ENCODE results near the gene ZNF670.

Gene ZNF670

DNA sequence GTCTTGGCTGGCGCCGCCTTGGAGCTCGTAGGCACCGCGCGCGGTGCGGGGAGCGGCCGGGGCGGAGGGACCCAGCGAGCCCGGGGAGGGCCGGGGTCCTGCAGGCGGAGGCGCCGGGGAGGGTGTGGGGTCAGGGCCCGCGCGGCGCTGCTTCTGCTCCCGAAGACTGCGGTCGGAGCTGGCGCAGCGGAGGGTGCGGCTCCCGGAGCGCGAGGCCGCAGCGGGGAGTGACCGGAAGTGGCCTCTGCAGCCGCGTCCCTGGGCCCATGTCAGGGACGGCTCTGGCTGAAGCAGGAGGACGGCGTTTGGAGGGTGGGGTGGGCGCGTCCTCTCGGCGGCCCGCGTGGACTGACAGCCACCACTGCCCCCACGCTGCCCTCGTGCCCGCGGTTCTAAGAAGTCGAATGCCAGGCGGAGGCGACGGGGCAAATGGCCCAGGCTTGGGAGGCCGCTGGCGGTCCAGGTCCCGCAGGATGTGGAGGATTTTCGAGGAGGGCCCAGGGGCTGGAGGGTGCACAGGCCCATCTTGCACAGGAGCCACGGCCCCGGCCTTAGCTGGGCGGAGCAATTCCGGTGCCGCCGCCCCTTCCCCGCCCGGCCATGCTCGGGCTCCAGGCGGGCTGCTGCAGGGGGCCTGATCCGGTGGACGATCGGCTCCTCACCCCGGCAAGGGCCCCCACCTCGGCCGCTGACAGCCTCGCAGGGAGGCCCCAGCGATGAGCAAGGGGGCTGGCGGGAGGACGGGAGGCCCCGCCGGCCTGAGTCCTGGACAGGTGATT lies 33.3 kb upstream of the ZNF670 start:
- no peak for DNase-seq (ENCODE audit: low read depth)
- TF ChIP-seq, protein P1, sequence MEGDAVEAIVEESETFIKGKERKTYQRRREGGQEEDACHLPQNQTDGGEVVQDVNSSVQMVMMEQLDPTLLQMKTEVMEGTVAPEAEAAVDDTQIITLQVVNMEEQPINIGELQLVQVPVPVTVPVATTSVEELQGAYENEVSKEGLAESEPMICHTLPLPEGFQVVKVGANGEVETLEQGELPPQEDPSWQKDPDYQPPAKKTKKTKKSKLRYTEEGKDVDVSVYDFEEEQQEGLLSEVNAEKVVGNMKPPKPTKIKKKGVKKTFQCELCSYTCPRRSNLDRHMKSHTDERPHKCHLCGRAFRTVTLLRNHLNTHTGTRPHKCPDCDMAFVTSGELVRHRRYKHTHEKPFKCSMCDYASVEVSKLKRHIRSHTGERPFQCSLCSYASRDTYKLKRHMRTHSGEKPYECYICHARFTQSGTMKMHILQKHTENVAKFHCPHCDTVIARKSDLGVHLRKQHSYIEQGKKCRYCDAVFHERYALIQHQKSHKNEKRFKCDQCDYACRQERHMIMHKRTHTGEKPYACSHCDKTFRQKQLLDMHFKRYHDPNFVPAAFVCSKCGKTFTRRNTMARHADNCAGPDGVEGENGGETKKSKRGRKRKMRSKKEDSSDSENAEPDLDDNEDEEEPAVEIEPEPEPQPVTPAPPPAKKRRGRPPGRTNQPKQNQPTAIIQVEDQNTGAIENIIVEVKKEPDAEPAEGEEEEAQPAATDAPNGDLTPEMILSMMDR (IDR thresholded peaks at IDR 0.05; ENCODE audit: low read depth, low read length, missing control alignments), result no peak
- in situ Hi-C loops (cut with HindIII; ENCODE audit: low sequenced_read_pairs), result no loop called here
- H3K4me3 ChIP-seq (ENCODE audit: low read depth, low read length), result peak overlapping the region; percentile 50

DNA sequence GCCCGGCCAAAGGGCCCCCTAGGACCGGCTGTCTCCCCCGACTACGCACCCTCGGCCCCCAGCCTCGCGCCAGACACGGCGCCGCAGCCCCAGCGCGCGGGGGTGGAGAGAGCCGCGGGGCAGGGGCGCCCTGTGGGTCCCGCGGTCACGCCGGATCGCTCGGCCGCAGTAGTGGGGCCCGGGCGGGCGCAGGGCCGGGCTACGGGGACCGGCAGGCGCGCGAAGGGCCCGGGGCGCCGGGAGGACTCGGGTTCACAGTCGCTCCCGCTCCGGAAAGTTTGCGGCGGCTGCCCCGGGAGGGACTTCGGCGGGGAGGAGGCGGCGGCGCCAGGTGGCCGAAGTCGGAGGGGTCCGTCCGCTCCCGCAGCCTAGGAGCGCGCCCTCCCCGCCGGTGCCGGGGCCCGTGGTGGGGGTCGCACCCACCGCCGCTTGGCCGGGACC lies 32.7 kb upstream of the ZNF670 start:
- in situ Hi-C loops (cut with HindIII; ENCODE audit: low sequenced_read_pairs), result no loop called here
- no peak for DNase-seq (ENCODE audit: low read depth)
- H3K4me3 ChIP-seq (ENCODE audit: low read depth, low read length), result peak overlapping the region; percentile 50
- TF ChIP-seq, protein P1 (IDR thresholded peaks at IDR 0.05; ENCODE audit: low read depth, low read length, missing control alignments), result no peak

DNA sequence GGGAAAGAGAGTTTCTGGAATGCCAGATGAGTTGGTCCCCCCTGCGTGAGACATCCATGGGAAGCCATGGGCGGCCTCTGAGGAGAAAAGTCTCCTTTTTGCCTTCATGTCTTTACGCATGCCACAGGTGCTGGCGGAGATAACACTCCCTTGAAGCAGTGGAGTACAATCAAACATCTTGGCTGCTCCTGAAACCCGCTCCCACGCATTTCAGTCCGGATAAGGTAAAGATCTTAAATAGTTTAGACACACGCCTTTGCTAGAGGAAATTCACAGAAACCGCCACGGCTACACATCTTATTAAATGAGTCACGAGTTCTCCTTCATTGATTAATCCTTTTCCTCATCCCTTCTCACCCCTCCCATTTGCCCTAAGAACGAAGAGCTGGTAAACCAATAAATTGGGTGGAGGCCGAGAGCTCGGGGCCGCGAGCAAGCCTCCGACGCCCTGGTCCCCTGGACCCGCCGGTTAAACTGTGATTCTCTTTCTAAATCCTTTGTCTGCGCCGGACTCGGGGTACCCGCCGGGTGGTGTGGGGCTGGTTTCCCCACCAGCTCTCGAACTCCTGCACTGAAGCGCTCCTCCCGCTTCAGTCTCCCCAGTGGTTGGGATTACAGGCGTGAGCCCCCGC lies 32.1 kb upstream of the ZNF670 start:
- H3K4me3 ChIP-seq (ENCODE audit: low read depth, low read length), result peak overlapping the region; percentile 50
- no peak for DNase-seq (ENCODE audit: low read depth)
- in situ Hi-C loops (cut with HindIII; ENCODE audit: low sequenced_read_pairs), result no loop called here
- TF ChIP-seq, protein P1 (IDR thresholded peaks at IDR 0.05; ENCODE audit: low read depth, low read length, missing control alignments), result no peak

DNA sequence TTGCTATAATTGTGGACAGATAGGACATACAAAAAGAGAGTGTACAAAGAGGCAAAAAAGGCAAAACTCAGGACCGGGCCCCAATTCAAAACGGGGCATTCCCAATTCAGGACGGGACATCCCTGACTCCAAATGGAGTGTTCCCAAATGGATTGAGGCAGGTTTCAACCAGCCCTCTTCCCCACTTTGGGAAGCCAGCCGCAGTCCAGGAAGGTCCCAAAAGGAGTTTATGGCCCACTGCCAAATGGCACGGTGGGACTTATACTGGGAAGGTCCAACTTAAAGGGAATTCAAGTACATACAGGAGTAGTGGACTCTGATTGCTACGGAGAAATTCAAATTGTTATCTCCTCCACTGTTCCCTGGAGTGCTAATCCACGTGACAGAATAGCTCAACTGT lies 29.1 kb upstream of the ZNF670 start:
- no peak for DNase-seq (ENCODE audit: low read depth)
- TF ChIP-seq, protein P1 (IDR thresholded peaks at IDR 0.05; ENCODE audit: low read depth, low read length, missing control alignments), result no peak
- in situ Hi-C loops (cut with HindIII; ENCODE audit: low sequenced_read_pairs), result no loop called here
- no peak overlapping the region for H3K4me3 ChIP-seq (ENCODE audit: low read depth, low read length)

DNA sequence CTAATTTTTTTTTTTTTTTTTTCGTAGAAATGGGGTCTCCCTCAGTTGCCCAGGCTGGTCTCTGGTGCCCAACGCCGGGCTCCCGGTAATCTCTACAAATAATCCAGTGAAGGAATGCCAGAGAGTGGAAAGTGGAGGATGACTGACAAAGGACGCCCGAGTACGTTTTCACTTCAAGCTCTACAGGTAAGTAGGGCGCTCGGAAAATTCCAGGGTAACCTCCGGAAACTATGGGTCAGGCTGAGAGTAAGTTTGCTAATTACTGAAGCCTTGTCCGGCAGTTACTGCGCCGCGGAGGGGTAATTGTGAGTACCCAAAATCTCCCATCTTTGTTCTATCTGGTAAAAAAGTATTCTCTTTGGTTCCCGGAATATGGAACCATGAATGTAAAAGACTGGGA lies 27.4 kb upstream of the ZNF670 start:
- in situ Hi-C loops (cut with HindIII; ENCODE audit: low sequenced_read_pairs), result no loop called here
- TF ChIP-seq, protein P1 (IDR thresholded peaks at IDR 0.05; ENCODE audit: low read depth, low read length, missing control alignments), result no peak

GRCh38 chr1:247104965-247105364 lies 26.4 kb upstream of the ZNF670 start:
- in situ Hi-C loops (cut with HindIII; ENCODE audit: low sequenced_read_pairs), result no loop called here
- H3K4me3 ChIP-seq (ENCODE audit: low read depth, low read length), result no peak overlapping the region
- DNase-seq (ENCODE audit: low read depth), result no peak
- TF ChIP-seq, protein P1 (IDR thresholded peaks at IDR 0.05; ENCODE audit: low read depth, low read length, missing control alignments), result no peak

More for the DNA sequence above, 27.4 kb upstream of the ZNF670 start:
- no peak for DNase-seq (ENCODE audit: low read depth)
- no peak overlapping the region for H3K4me3 ChIP-seq (ENCODE audit: low read depth, low read length)
